ENCODE results near the gene CD1D. TPM values are rescaled to one million over a fixed set of nuclear protein-coding genes. Genes with fewer than 3 reads are reported as not detected.
A peak's percentile ranks its signal among the peaks of the same experiment; 100 is the strongest.

CD1D gene
- total RNA-seq, 2 experiments from 2014 or later = not detected

DNA sequence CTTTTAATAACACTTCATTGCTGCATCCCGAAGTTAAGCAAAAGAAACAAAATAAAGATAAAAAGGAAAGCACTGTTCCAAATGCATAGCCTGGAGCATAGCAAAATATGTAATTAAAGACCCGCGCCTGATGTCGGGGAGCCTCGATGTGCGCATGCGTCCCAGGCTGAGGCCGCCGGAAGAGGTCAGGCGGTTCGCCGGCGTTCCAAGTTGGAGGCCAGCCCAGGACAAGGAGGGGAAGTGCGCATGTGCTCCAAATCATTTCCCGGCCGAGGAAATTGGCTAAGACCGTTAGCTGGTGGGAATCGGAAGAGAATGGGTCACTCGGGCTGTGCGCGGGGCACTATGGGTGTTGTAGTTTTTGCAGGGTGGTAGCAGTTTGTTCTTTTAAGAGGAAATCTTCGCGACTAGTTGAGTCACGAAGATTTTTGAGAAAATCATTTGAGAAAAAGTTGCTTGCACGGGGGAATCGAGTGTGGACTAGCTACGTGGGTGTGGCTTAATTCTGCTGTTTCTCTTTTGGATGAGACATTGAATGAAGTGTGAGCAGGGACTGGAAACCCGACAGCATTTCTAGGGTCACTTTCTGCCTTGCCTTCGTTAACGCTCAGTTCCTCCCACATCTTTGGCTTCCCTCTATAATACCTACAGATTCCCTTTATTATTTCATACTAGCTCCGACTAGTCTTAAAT lies 31.0 kb upstream of the CD1D start:
- H3K27ac Mint-ChIP-seq = peak overlapping the region; percentile 89
- DNase-seq = peak; percentile 84
- ChIA-PET CTCF (interaction anchor here (2.0 kb wide), 1 partner anchor 32 kb away, joined by 4 read pairs; no protein-coding TSS in a partner anchor), POLR2A (interaction anchor here (1.0 kb wide), 1 partner anchor 12 kb away, joined by 3 read pairs; no protein-coding TSS in a partner anchor)
- peak; percentile 98 for ATAC-seq
- TF ChIP-seq, protein P1, sequence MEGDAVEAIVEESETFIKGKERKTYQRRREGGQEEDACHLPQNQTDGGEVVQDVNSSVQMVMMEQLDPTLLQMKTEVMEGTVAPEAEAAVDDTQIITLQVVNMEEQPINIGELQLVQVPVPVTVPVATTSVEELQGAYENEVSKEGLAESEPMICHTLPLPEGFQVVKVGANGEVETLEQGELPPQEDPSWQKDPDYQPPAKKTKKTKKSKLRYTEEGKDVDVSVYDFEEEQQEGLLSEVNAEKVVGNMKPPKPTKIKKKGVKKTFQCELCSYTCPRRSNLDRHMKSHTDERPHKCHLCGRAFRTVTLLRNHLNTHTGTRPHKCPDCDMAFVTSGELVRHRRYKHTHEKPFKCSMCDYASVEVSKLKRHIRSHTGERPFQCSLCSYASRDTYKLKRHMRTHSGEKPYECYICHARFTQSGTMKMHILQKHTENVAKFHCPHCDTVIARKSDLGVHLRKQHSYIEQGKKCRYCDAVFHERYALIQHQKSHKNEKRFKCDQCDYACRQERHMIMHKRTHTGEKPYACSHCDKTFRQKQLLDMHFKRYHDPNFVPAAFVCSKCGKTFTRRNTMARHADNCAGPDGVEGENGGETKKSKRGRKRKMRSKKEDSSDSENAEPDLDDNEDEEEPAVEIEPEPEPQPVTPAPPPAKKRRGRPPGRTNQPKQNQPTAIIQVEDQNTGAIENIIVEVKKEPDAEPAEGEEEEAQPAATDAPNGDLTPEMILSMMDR (IDR thresholded peaks at IDR 0.05) = no peak
- peaks cover 24% of the 10 kb centered on the region for H3K4me1 Mint-ChIP-seq (ENCODE audit: low read depth)
- H3K27me3 Mint-ChIP-seq = peaks cover 3% of the 10 kb centered on the region
- H3K4me3 Mint-ChIP-seq = peak overlapping the region; percentile 81
- H3K36me3 Mint-ChIP-seq (ENCODE audit: low read depth) = no peaks in the 10 kb centered on the region
- intact Hi-C loops (cut with micrococcal nuclease) = no loop called here
- no peaks in the 10 kb centered on the region for H3K9me3 Mint-ChIP-seq

DNA sequence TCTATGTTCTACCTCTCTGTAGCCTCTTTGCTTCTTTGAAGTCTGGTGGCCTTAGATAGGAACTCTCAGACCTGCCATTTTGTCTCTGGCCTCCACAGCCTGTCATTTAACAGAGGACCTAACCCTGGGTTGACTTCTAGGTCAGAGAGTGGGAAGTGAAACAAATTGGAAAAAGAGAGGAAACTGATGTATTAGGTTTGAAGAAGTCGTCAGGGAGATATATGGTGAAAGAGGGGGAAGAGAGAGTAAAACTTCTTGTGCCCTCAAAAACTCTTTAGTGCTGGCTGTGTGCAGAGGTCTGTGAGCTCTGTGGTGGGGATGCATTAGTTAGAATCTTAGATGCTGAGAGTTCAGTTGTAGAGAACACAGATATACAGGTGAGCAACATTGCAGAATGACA lies 30.2 kb upstream of the CD1D start:
- DNase-seq = no peak
- CTCF ChIA-PET = interaction anchor here (2.0 kb wide), 1 partner anchor 33 kb away, joined by 4 read pairs; no protein-coding TSS in a partner anchor
- intact Hi-C loops (cut with micrococcal nuclease) = no loop called here

DNA sequence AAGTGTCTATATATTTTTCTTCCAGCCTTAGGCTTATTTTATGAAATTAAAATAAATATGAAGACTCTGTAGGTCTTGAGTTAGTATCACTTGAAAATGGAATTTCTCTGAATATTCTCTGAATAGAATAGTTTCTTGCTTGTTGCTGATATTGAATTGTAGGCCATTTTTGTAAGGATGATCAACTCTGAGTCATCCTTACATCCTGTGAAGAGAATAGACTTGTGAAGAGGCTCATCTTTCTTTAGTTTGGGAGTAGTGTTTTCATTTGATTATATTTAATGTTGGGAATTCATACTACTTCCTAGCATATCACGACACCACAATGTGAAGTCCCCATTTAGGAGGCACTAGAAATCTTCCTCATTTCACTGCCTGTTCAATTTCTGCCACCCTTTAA lies 27.5 kb upstream of the CD1D start:
- ChIA-PET CTCF (no interaction called here), POLR2A (no interaction called here)
- TF ChIP-seq, protein P1 (IDR thresholded peaks at IDR 0.05) = no peak
- Mint-ChIP-seq H3K36me3 (ENCODE audit: low read depth) (no peaks in the 10 kb centered on the region), H3K9me3 (no peaks in the 10 kb centered on the region), H3K27me3 (peaks cover 9% of the 10 kb centered on the region), H3K4me3 (no peak overlapping the region), H3K4me1 (ENCODE audit: low read depth) (peaks cover 22% of the 10 kb centered on the region), H3K27ac (no peak overlapping the region)
- intact Hi-C loops (cut with micrococcal nuclease) = no loop called here
- no peak for DNase-seq
- ATAC-seq = no peak

More for the DNA sequence above, 30.2 kb upstream of the CD1D start:
- no peaks in the 10 kb centered on the region for H3K9me3 Mint-ChIP-seq
- POLR2A ChIA-PET = no interaction called here
- peaks cover 24% of the 10 kb centered on the region for H3K4me1 Mint-ChIP-seq (ENCODE audit: low read depth)
- TF ChIP-seq, protein P1 (IDR thresholded peaks at IDR 0.05) = no peak
- peak overlapping the region; percentile 81 for H3K4me3 Mint-ChIP-seq
- H3K27me3 Mint-ChIP-seq = peaks cover 5% of the 10 kb centered on the region
- no peak for ATAC-seq
- H3K27ac Mint-ChIP-seq = peak overlapping the region; percentile 89
- H3K36me3 Mint-ChIP-seq (ENCODE audit: low read depth) = no peaks in the 10 kb centered on the region

DNA sequence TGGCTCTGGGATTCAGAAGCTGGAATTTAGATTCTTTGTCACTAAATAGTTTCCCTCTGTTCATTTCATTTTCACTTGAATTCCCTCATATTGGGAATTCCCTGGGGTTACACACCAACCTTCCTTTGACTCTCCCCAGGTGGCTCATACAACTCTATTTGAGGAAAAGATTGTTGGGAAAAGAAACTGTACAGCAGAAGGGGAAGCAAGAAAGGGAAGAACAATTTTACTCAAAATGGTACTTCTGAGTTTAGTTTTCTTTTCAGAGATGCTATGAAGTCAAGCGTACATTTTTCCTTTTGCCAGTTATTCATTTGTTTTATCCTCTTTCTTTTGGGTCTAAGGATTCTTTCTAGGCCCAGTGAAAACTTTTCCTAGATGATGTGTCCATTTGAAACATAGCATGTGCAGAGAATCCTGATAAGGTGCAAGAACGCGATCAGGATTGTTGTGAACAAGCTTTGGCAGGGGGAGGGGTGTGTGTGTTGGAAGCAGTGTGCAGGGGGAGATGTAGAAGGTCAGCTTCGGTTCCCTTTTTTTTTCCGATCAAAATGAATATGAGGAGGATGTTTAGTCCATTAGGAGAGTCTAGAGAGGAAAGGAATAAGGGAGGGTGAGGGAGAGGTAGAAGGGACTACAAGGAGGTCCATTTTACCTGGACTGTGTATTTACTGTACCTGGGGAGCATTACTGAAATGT lies 26.8 kb upstream of the CD1D start:
- intact Hi-C loops (cut with micrococcal nuclease) = no loop called here
- no peak overlapping the region for H3K27ac Mint-ChIP-seq

More for the DNA sequence above, 26.8 kb upstream of the CD1D start:
- Mint-ChIP-seq H3K27me3 (peaks cover 12% of the 10 kb centered on the region), H3K36me3 (ENCODE audit: low read depth) (no peaks in the 10 kb centered on the region), H3K4me3 (no peak overlapping the region), H3K4me1 (ENCODE audit: low read depth) (peaks cover 17% of the 10 kb centered on the region), H3K9me3 (no peaks in the 10 kb centered on the region)
- ChIA-PET CTCF (interaction anchor here (2.4 kb wide), 1 partner anchor 50 kb away, joined by 6 read pairs; no protein-coding TSS in a partner anchor), POLR2A (no interaction called here)
- ATAC-seq = no peak
- TF ChIP-seq, protein P1 (IDR thresholded peaks at IDR 0.05) = no peak
- no peak for DNase-seq
